Esophagus muscularis mucosa (tissue), 3 donors: Measurements from ENCODE around the gene DNAJC15.

Experiments used
- CTCF ChIP-seq, 3 experiments: fragments of 200-600 bp in 2 of 3; fragments of 450-650 bp in 1 of 3; sonication (generic) in 2 of 3; IDR thresholded peaks; one replicate each; pipeline ENCODE4 v1.5.1; 2017 to 2019; ENCODE audit warnings: antibody characterized with exemption in 3 of 3, mild to moderate bottlenecking in 2 of 3, moderate library complexity in 1 of 3
- POLR2AphosphoS5 ChIP-seq, 2 donors: sonication (generic); formaldehyde crosslinking; IDR thresholded peaks; one replicate each; pipeline ENCODE4 v1.6.1; 2017; ENCODE audit warnings: antibody characterized with exemption in 2 of 2

GRCh38 chr13:43150369-43151207 is 127.2 kb downstream of the DNAJC15 start:
- TF ChIP-seq POLR2AphosphoS5 (IDR thresholded peaks at IDR 0.05) (no peak), CTCF (IDR thresholded peaks at IDR 0.05) (no peak)
